Limb (tissue), 2 donors: Measurements from ENCODE around the gene TTYH1.
"Not testable (repeated sequence)": the region's sequence is repeated elsewhere in the genome, so short reads cannot be mapped to it uniquely, and the experiment has no call there.

Experiments
- DNase-seq, 2 donors: peaks; one replicate each; pipeline ENCODE4 v3.0.0-alpha.2; 2016; ENCODE audit errors: extremely low spot score in 2 of 2

TTYH1 gene

GRCh38 chr19:54459282-54460229 lies 44.3 kb downstream of the TTYH1 start:
- DNase-seq = no peak

GRCh38 chr19:54460230-54461005 lies 45.2 kb downstream of the TTYH1 start:
- DNase-seq = no peak

- no peak for DNase-seq
These were observed 45.9 kb downstream of the TTYH1 start for GRCh38 chr19:54461210-54461609.

- peak in 1 of 2 donors; percentile 48 for DNase-seq
These were observed 46.3 kb downstream of the TTYH1 start for GRCh38 chr19:54461613-54462012.

- no peak for DNase-seq
These were observed 46.9 kb downstream of the TTYH1 start for GRCh38 chr19:54462047-54462654.

GRCh38 chr19:54462655-54463530 lies 47.6 kb downstream of the TTYH1 start:
- peak in 1 of 2 donors; percentile 81 for DNase-seq

- peak; percentile 95 for DNase-seq
These were observed 48.3 kb downstream of the TTYH1 start, which contains the start of gene LENG9 for GRCh38 chr19:54463531-54464043. Gene LENG9, minus strand, starts transcription at chr19:54463778. Its CDS starts 252 bp downstream, at chr19:54463526.

GRCh38 chr19:54464044-54464629 lies 48.9 kb downstream of the TTYH1 start:
- DNase-seq = peak in 1 of 2 donors; percentile 68

- DNase-seq = peak; percentile 88 to 90
These were observed 49.6 kb downstream of the TTYH1 start for GRCh38 chr19:54464630-54465425.

- peak in 1 of 2 donors; percentile 32 for DNase-seq
These were observed 50.3 kb downstream of the TTYH1 start for GRCh38 chr19:54465426-54466109.

GRCh38 chr19:54466110-54466480 lies 50.8 kb downstream of the TTYH1 start:
- not testable (repeated sequence) for DNase-seq

GRCh38 chr19:54469496-54469934 lies 54.3 kb downstream of the TTYH1 start:
- DNase-seq = peak in 1 of 2 donors; percentile 36

GRCh38 chr19:54470276-54470887 lies 55.1 kb downstream of the TTYH1 start:
- DNase-seq = no peak

- peak in 1 of 2 donors; percentile 76 for DNase-seq
These were observed 55.9 kb downstream of the TTYH1 start for GRCh38 chr19:54470991-54471782.

GRCh38 chr19:54473071-54473891 lies 58.0 kb downstream of the TTYH1 start, which contains the start of gene CDC42EP5:
Gene CDC42EP5, minus strand, starts transcription at chr19:54473296. Its CDS starts 7,749 bp downstream, at chr19:54465547.
- DNase-seq = peak; percentile 93 to 94

GRCh38 chr19:54473892-54474372 lies 58.7 kb downstream of the TTYH1 start:
- DNase-seq = peak in 1 of 2 donors; percentile 33
